Stimulated activated CD4-positive, alpha-beta T cell treated with anti-CD3 and anti-CD28 coated beads, Interleukin-2, amount 100 ng/mL, for 24 hours (primary cell): ENCODE measurements around the gene TGFB2.

Experiments
- DNase-seq, 2 donors: peaks; one replicate each; pipeline ENCODE4 v3.0.0-alpha.2; 2020

TGFB2 gene

DNA sequence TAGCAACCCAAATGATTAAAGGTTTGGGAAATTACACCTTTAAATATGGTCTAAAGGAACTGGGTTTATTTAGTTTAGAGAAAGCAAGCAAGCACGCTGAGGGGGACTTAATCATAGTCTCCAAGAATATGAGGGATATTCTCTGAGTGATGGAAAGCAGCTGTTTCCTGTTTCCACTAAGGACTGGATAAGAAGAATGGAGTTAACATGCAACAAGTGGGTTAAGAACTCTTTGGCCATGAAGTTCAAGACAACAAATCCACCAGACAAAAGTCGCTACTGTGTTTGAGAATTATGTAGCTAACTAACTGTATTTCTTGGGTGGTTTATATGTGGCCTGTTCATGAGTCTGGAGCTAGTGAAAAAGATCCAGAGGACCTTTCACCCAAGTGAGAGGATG lies 85.7 kb downstream of the TGFB2 start:
- DNase-seq: no peak

- no peak for DNase-seq
Measured at GRCh38 chr1:218431476-218431875, 86.3 kb downstream of the TGFB2 start.

DNA sequence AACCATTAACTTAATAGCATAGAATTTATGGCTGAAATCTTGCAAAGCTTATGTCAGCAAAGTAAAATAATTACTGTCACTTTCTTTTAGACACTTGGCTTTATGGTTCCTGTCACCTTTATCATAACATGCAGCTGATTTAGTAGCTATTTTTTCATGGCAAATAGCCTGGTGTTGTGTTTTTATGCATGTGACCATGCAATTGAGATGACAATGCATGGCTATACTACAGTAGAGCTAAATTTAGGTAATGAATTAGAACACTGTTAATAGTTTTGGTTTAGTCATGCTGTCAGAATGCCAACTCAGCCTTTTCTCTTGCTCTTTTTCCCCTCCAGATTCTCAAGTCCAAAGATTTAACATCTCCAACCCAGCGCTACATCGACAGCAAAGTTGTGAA lies 88.6 kb downstream of the TGFB2 start:
- DNase-seq: no peak

DNA sequence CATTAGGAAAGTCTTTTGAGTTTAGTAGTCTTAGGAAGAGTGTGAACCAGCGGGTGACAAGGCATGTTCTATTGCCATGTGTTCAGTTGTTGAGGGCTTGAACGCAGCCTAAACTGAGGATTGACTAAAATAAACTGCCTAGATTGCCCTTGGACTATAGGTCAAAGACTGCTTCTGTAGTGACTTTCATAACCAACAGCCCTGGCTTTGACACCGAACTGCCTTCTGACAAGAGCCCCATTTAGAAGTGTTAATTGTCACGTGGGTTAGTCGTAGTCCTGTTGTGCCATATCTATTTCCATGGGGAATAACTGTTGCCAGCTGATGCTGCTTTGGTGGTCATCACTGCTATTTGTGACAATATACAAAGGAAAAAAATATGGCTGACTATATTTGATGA lies 90.4 kb downstream of the TGFB2 start:
- no peak for DNase-seq

DNA sequence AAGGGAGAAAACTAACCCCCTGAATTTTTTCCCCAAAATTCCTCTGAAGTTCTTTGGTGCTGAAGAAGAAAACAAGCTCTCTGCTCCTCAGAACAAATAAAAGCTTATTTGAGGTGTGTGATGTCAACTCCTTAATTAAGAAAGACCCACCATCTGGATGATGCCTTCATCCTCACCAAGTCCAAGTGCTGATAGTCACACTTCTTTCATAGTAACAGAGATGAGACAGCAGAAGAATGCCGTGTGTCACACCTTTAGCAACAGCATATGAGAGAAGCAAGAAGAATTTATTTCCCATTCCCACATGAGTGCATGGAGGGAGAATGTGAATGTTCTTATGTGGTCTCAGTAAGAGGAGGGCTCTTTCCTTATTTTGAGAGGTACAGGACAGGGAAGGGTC lies 91.2 kb downstream of the TGFB2 start:
- no peak for DNase-seq

DNA sequence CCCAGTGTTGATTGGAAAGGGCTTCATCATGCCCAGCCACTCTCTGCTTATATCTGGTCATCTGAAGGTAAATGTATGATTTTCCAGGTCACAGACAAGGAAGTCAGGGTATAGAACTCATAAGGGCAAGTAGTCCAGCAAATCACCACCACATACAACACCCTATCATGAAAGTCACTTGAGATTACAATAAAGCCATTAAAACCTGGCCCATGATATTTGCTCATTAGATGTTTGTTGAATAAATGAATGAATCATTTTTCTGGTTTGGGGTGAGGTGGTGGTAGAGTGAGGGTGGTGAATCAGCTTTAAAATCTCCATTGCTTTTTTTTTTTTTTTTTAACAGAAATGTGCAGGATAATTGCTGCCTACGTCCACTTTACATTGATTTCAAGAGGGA lies 91.9 kb downstream of the TGFB2 start:
- DNase-seq: no peak

DNA sequence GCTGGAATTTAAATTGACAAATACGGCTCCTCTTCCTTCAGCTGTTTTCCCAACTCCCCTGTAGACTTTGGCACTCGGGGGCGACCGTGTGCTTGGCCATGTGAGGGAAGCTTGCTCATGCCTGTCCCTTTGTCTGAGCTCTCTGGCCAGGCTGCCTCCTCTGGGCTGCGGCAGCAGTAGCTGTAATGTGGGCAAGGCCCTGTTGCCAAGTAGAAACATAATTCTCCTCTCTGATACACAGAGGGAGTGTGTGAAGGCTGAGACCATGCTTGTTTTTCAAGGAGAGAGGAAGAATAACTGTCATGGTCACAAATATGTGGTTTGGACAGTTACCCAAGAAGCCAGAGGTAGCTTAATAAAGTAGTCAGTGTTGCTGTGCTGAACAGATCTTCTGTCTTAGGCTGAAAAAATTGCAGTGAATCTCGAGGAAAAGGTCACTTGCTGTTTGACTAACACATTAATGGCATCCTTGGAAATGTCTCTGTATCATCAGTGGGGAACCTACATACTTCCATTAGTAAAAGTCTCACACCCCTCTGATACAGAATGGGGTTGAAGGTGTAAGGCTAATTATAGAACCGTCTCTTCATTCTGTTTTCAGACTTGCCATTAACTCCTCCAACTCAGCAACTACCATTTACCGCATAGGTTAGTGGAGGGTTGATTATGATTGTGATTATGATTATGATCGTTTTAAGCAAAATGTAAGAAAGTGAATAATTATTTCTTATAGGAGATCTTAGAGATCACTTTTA lies 94.6 kb downstream of the TGFB2 start:
- DNase-seq: no peak

GRCh38 chr1:218443255-218443654 lies 98.1 kb downstream of the TGFB2 start:
- no peak for DNase-seq

- no peak for DNase-seq
Measured at GRCh38 chr1:218444173-218444572, 99.0 kb downstream of the TGFB2 start.

DNA sequence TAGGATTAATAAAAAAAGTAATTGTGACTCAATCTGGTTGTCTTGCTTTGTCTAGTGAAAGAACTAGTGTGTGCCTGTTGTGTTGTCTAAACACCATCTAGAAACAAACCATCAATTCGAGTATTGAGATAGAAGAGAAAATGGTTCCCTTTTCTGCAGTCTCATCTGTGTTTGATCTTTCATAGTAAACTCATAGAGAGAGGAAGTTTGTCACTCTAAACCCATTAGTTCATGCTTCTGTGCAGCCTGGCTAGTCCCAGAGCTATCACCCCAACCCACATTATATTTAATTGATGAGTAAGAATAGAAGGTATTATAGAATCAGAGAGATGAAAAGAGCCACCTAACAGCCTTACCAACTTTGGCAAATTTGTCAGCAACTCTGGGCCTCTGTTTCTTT lies 99.5 kb downstream of the TGFB2 start:
- DNase-seq: no peak

GRCh38 chr1:218447010-218447689 lies 102.0 kb downstream of the TGFB2 start:
- DNase-seq: no peak

GRCh38 chr1:218451415-218451814 lies 106.3 kb downstream of the TGFB2 start:
- DNase-seq: no peak

- no peak for DNase-seq
Measured at GRCh38 chr1:218454700-218455282, 109.7 kb downstream of the TGFB2 start.

GRCh38 chr1:218456444-218456843 lies 111.3 kb downstream of the TGFB2 start:
- no peak for DNase-seq

DNA sequence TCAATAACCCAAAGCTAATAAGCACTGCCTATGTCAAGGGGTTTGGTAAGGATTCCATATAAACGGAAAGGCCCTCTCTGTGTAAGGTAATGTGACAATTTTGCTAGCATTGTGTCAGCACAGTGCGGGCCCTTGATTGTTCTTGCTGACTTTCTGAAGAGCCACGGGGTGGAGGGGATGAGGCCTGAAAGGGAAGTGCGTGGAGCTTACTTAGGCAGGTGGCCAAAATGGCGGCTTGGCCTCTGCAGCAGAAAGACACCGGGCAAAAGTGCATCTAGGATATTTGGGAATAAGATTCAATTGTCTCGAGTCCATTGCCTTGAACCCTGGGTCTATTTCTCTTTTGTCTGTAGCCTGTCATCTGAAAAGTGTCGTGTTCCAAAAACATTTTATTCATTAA lies 114.3 kb downstream of the TGFB2 start:
- DNase-seq: no peak

DNA sequence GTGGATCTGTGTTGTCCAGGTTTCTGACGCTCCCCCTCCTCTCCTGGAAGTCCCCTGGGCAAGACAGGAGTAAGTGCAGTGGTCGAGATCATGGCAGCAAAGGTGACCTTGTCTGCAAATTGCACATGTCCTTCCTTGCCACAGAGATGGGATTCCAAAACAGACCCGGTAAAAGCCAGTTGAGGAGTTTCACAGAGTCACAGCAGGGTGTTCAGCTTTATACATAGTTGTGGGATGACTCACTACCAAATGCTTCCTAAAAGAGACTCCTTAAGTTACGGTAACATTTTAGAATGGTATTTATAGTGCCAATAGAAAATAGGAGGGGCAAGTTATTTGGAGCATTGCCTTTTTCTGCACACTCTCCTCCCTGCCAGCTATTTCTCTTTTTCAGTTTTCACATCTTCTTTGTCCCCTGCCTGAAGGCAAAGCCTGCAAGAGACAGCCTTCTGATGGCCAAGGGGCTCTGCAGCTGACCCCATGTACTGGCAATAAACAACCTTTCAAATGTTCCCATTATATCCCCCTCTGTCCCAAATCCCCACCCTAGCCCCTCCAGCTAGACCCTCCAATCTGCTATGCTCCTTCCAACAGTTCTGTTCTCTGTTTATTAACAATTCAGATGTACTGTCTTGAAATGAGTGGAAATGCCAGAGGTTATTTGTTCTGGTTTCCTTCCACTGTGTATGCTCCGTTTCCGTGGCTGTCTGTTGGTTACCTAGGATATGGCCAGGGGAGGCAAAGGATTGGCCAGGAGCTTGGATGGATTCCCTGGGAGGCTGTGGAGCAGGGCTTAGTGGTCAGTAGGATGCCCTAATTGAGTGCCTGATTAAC lies 115.0 kb downstream of the TGFB2 start:
- no peak for DNase-seq

- DNase-seq: no peak
Measured at GRCh38 chr1:218461351-218461750, 116.2 kb downstream of the TGFB2 start.

DNA sequence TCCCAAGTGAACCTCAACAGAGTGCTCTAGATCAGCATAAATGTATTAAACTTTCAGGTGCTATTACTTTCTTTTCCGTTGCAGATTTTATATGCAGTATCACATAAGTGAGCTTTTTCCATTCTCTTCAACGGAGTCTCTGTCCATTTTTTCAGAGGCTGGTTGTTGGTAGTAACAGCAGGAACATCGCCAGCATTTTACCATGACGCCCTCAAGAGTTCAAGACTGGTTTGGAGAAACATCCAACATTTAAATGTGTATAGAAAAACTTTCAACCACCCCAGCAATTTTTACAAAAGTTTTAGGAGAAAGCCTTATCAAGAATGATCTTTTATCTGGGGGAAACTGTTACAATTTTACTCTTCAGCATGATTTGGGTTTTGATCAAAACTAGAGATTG lies 117.0 kb downstream of the TGFB2 start:
- DNase-seq: no peak

- no peak for DNase-seq
Measured at GRCh38 chr1:218462587-218462986, 117.5 kb downstream of the TGFB2 start.

DNA sequence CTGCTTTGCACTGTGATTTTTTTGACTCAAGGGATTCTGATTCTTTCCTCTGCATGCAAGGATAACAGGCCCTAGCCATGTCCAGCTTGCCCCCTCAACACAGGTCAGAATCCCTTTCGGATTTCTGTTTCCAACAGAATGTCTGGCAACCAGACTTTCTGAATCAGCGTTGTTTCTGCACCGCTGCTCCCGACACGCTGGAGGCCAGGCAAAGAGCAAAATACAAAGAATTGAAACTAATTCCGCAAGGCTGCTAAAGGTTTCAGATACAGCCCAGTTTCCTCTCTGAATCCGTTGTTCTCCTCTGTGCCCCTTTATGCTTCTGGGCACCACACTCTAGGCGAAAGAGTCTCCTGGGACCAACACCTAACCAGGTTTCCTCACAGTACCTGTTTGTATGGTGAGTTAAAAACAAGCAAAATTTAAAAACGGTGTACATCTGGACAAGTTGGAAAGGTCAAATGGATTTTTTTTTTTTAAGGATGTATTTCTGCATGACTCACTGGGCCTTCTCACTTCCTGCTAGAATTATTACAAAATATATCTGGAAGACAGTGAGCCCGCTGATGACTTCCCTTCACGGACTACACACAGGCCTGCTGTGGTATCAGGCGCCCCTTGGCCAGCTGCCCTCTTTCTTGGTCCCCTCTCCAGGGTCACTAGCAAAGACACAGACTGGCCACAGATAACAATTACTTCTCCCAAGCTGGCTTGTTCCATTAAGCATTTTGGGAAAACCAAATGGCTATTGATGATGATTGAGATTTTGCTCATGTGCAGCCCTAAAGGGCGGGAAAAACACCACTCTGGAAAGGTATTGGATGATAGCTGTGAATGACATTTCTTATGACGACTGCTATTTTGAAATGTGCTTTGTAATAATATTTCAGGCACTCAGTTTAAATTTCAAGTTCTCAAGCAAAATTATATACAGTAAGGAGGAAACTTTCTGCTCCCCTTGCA lies 118.3 kb downstream of the TGFB2 start:
- DNase-seq: no peak

DNA sequence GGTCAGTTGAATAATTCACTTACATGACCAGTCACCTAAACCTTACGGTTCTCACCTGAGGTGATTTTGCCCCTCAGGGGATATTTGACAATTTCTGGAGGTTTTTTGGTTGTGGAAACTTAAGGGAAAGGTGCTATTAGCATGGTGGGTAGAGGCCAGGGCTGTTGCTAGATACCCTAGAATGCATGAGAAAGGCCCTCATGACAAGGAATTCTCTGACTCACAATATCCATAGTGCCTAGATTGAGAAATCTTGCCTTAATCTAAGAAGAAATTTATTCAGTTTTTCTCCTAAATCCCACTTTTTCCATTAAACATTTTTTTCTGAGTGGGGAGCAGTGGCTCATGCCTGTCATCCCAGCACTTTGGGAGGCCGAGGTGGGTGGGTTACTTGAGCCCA lies 119.7 kb downstream of the TGFB2 start:
- no peak for DNase-seq

- DNase-seq: no peak
Measured at GRCh38 chr1:218466341-218467010, 121.3 kb downstream of the TGFB2 start.
